ENCODE data around the gene PHLDA2.

PHLDA2 gene

GRCh38 chr11:2892215-2892966 lies 36.8 kb downstream of the PHLDA2 start:
- peak; percentile 53 for DNase-seq

- DNase-seq: no peak
Measured at GRCh38 chr11:2891326-2892214, 37.6 kb downstream of the PHLDA2 start.

GRCh38 chr11:2890466-2891294 lies 38.5 kb downstream of the PHLDA2 start:
- DNase-seq: no peak

GRCh38 chr11:2889362-2890273 lies 39.6 kb downstream of the PHLDA2 start:
- DNase-seq: no peak

GRCh38 chr11:2888266-2888968 lies 40.8 kb downstream of the PHLDA2 start:
- DNase-seq: peak; percentile 20

GRCh38 chr11:2887515-2888195 lies 41.6 kb downstream of the PHLDA2 start:
- no peak for DNase-seq

- DNase-seq: no peak
Measured at GRCh38 chr11:2886936-2887335, 42.3 kb downstream of the PHLDA2 start.

- DNase-seq: no peak
Measured at GRCh38 chr11:2886191-2886894, 42.9 kb downstream of the PHLDA2 start.

GRCh38 chr11:2885678-2886081 lies 43.5 kb downstream of the PHLDA2 start, which contains the start of gene CDKN1C:
Gene CDKN1C, minus strand, starts transcription at chr11:2885775. Its CDS starts 319 bp downstream, at chr11:2885456.
- DNase-seq: peak; percentile 35

GRCh38 chr11:2885017-2885677 lies 44.1 kb downstream of the PHLDA2 start:
- peak; percentile 4 for DNase-seq

- no peak for DNase-seq
Measured at GRCh38 chr11:2883979-2884815, 45.0 kb downstream of the PHLDA2 start.

- no peak for DNase-seq
Measured at GRCh38 chr11:2883640-2883978, 45.6 kb downstream of the PHLDA2 start.

GRCh38 chr11:2882396-2883110 lies 46.7 kb downstream of the PHLDA2 start:
- no peak for DNase-seq

- DNase-seq: no peak
Measured at GRCh38 chr11:2881981-2882375, 47.2 kb downstream of the PHLDA2 start.

GRCh38 chr11:2881076-2881980 lies 47.9 kb downstream of the PHLDA2 start:
- no peak for DNase-seq

GRCh38 chr11:2880646-2881045 lies 48.6 kb downstream of the PHLDA2 start:
- no peak for DNase-seq

- DNase-seq: no peak
Measured at GRCh38 chr11:2878782-2879181, 50.4 kb downstream of the PHLDA2 start.
